Activated CD4-positive, alpha-beta T cell treated with anti-CD3 and anti-CD28 coated beads, Interleukin-2, amount 50 U/mL, for 48 hours (primary cell): ENCODE data around the gene CRABP1.

Experiments
- DNase-seq, 2 experiments: peaks; one replicate each; pipeline ENCODE4 v3.0.0-alpha.2; 2020

The CRABP1 gene

DNA sequence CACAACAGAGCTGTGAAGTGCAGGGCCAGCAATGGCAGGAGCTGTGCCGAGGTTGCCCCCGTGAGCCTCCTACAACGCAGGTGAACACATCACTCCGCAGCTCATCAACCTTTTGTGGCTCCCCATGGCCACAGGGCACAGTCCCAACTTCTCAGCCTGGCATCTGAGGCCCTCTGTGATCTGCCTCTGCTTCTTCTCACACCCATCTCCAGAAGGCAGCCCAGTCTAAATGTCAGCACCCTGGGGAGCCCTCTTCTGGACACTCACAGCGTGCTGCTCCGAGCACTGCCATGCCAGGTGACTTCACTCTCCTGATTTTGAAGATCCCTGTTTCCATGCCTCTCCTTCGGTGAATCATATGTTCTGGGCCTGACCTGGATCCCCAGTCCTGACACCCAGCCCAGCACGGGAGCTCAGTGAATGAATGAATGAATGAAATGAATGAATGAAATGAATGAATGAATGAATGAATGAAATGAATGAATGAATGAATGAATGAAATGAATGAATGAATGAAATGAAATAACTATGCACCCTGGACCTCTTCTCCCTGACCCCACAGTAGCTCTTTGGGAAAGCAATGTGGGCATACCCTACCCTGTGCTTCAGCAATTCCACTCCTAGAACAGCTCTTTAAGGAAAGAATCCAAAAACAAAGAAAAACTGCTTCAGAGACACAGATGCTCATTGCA lies 22.9 kb upstream of the CRABP1 start:
- no peak for DNase-seq

DNA sequence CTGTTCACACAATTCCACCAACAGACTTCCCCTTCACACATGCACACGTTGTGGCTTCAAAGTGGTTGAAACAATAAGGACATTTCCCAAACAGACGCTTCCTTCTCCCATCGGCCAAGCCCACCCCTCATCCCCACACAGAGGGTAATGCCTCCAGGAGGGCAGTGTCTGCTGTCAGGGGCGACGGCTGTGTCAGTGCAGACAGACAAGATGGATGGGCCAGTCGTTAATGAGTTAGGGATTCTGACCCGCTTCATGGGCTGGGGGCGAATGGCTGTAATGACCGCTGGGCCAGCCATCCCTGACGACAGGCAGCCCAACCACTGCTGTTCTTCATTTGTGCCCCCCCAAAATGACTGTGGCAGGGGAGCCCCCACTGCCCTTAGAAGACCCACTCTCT lies 20.6 kb upstream of the CRABP1 start:
- DNase-seq: no peak

DNA sequence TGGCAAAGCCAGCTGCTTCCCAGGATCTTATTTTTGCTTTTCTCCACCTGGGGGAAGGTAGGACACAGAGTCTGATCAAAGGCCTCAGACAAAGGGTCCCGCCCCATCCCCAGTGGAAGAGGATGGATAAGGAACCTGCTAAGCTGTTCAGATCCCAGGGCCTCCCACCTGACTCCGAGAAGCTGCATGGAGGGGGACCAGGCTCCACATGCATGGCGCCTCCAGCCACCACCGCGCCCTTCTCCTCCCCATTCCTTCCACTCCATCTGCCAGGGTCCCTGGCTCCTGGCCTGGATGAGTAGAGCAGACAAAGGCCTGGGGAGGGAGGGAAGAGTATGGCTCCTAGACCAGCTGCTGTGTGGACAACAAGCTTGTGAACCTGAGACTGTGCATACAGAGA lies 20.0 kb upstream of the CRABP1 start:
- no peak for DNase-seq

DNA sequence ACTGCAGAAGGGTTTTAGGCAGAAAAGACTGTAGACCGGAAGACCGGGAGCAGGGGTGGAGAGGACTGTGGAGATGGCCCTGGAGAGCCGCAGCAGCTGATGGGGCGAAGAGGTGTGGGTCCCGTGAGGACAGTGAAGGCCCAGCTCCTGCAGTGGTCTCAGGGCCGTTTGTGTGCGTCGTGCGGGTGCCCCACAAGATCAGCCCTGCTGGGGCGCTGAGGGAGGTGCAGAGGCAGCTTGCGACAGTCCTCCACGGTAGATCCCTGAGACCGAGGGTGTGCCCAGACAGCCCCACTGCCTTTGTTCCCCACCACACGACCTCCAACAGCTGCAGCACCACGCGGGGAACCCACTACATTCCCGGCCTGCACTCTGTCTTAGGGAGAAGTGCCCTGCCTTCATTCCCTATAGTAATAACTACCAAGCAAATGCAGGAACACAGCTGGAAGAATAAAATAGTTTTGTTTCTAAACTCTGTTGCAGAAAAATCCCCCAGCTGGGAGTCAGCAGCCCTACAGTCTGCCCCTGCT lies 19.0 kb upstream of the CRABP1 start:
- DNase-seq: no peak

DNA sequence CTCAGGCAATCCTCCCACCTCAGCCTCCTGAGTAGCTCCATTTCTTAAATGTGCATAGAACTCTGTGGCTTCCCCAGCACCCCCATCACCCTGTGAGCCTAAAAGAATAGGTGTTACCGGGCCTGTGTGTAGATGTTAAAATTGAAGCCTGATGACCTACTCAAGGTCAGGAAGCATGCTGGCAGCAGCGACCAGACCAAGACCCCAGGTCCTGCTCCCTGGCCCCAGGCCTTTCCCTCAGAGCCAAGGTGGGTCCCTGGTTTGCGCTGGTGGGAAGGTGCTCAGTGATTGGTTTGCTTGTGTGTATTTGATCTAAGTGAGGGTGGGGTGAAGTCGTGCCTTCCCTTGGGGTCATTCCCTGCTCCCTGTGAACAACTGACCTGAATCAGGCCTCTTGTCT lies 18.4 kb upstream of the CRABP1 start:
- no peak for DNase-seq

GRCh38 chr15:78322243-78322642 lies 17.9 kb upstream of the CRABP1 start:
- DNase-seq: no peak

GRCh38 chr15:78322724-78323521 lies 17.2 kb upstream of the CRABP1 start:
- DNase-seq: no peak

GRCh38 chr15:78323693-78324092 lies 16.5 kb upstream of the CRABP1 start:
- DNase-seq: no peak

DNA sequence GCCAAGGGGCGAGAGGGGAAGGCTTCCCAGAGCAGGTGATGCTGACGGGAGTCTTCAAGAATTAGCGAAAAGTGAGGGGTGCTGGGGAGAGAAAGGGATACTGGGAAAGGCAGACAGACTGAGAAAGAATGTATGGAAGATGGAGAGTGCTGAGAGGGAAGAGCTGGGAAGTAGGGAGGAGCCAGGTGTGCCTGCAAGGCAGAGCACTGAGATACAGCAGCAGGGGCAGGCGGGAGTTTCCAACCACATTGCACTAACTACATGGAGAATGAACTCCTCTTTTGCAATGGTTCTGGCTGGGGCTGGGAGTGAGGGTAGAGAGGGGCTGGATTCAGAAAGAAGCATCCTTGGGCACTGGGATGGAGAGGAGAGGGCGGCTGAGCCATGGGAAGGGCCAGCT lies 16.0 kb upstream of the CRABP1 start:
- DNase-seq: no peak

GRCh38 chr15:78325092-78325843 lies 14.9 kb upstream of the CRABP1 start:
- DNase-seq: no peak

GRCh38 chr15:78327466-78327865 lies 12.7 kb upstream of the CRABP1 start:
- no peak for DNase-seq

GRCh38 chr15:78329625-78330024 lies 10.5 kb upstream of the CRABP1 start:
- DNase-seq: no peak

DNA sequence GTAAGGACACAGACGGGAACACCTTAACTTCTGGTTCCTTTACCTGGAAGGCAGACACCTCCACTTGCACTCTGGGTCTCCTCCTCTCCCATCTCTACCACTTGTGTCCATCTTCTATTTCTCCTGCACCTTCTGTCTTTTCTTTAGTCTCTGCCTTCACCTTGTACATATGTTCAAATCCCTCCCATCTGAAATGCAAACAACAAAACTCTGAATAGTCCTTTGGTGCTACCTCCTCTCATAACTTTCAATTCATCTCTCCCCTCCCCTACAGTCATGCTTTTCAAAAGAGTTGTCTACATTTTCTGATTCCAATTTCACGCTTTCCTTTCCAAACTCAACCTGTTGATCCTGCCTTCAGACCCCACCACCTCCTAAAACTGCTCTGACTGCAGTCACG lies 5.3 kb upstream of the CRABP1 start:
- DNase-seq: no peak

DNA sequence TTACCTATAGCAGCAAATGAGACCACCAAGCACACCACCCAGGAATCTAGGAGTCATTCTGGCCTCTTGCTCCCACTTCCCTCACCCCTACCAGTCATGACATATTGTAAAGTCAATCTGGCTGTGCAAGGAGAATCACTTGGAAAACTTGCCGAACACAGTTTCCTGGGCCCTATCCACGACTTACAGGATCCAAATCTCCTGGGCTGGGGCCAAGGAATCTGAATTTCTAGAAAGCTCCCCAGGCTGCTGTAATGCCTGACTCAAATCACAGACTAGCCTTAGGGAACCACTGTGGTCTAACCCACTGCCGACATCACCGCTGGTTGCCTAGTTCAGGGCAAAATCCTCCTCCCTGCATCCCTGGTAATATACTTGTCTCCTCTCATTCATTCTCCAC lies 4.2 kb upstream of the CRABP1 start:
- DNase-seq: no peak

DNA sequence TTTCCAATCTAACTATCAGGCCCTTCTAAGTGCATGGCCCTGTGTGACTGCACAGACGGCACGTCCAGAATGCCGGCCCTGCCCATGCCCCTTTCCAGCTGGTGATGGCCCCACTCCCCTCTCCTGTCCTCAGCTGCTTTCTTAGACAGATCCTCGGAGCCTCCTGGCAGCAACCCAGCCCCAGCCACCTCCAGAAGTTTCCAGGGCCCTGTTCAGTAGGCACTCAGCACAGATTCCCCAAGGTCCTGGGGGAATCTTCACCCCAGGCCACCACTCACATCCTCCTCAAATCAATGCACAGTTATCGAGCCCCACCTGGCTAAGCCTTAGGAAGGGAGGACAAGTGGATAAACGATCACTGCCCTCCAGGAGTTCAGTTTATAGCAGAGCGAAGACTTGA lies 1.4 kb upstream of the CRABP1 start:
- no peak for DNase-seq

DNA sequence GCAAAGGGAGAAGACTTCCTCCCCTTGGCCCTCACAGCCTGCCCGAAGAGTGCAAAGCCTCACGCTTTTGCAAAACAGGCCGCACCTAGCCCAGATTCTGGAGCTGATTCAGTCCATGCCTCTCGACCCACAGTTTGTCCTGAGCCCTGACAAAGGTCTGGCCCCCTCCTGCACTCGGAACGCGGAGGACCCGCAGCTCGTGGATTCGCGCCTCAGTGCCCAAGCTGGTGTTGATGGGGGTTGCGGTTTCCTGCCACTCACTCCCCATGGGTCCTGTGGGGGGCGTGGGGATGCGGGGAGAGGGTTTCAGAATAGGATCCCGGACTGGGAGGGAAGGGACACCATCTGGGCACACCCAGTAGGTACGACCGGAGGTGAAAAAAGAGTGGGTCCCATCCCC lies 594 bp upstream of the CRABP1 start:
- no peak for DNase-seq

DNA sequence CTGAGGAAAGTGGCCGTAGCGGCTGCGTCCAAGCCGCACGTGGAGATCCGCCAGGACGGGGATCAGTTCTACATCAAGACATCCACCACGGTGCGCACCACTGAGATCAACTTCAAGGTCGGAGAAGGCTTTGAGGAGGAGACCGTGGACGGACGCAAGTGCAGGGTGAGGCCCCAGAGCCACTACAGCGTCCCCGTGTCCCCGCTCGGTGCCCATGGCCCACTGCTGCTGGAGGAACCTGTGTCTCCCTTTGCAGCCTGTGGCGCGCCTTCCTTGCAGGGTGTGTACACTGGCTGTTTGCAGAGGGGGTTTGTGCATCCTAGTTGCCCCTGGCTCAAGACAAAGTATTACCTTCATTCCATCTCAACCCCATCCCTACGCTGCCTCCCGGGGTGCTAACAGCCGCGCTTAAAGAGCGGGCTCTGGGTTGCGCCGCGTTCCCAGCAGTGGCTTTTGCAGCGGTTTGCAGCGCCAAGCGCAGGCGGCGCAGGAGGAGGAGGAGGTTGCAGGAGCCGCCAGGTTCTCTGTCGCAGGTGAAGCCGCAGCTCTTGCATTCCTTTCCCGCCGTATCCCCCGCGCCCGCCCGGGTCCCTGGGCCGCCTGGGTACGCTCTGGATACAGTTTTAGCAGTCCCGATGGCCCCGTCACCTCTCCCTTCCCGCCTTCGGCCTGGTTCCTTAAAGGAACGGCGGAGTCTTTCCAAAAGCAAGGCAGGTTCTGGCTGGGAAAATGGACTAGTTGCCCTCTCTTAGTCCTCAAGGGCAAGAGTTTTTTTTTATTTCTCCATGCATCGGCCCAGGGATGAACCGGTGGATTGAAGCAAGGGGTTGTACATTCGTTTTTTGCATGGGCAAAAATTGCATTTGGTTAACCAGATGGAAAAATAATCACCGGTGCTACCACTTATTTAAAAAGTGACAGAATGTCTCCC lies 1.2 kb downstream of the CRABP1 start:
- DNase-seq: no peak

GRCh38 chr15:78342021-78342420 lies 1.9 kb downstream of the CRABP1 start:
- DNase-seq: no peak

DNA sequence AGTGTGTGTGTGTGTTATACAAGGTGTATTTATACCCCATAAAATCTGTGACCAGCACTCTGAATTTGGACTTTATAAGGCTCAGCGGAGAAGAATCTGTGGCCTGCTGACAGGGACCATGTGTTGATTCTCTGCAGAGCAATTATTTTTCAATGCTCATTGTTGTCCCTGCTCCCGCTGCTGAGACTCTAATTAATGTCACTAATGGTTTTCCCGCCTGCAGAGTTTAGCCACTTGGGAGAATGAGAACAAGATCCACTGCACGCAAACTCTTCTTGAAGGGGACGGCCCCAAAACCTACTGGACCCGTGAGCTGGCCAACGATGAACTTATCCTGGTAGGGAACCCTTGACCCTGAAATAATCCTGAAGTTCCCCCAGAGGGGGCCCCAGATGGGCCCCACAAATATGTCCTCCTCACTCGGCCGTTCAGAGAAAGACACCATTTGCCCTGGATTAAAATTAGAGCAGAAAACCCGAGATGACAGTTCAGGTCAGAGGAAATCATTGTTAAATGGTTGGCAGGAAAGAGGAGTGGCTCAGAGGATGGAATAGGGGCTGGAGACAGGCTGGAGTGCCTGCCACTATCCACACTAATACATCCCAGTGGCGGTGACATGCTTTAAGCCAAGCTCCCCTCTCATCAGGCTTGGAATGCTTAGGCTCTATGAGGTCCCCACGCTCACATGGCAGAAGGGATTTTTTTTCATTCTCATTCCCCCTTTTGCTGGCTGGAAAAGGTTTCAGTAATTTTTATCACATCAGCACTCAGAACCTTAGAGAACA lies 3.3 kb downstream of the CRABP1 start:
- DNase-seq: no peak

GRCh38 chr15:78345396-78346125 lies 5.4 kb downstream of the CRABP1 start:
- DNase-seq: no peak
